ENCODE measurements around the gene BTBD19. TPM values are rescaled to one million over a fixed set of nuclear protein-coding genes. Genes with fewer than 3 reads are reported as not detected.

BTBD19 gene
- total and polyA plus RNA-seq, 2 of the 8 experiments (the other 6 are each of a cell fraction or from before 2014, with no cell fraction given) = 1.1 TPM

GRCh38 chr1:44862829-44863401 is 54.6 kb downstream of the BTBD19 start (continued):
- no peak for TF ChIP-seq RAD21 (IDR thresholded peaks at IDR 0.05 in 1 of 2, conservative IDR thresholded peaks at IDR 0.05 in 1 of 2; ENCODE audit: low read depth in 2 of 2, low read length in 2 of 2)
- no peak for TF ChIP-seq ZNF274 (IDR thresholded peaks at IDR 0.05; ENCODE audit: borderline replicate concordance, extremely low read depth, low read length)
- TF ChIP-seq TEAD4 (IDR thresholded peaks at IDR 0.05; ENCODE audit: low read depth, low read length) = no peak
- TF ChIP-seq KDM5A (IDR thresholded peaks at IDR 0.05; ENCODE audit: low read length) = no peak
- TF ChIP-seq POLR2AphosphoS5 (IDR thresholded peaks at IDR 0.05; ENCODE audit: low read depth, low read length) = no peak
- TF ChIP-seq SP1 (IDR thresholded peaks at IDR 0.05; ENCODE audit: low read depth, low read length) = no peak
- TF ChIP-seq RBBP5 (IDR thresholded peaks at IDR 0.05; ENCODE audit: borderline replicate concordance, low read depth, low read length) = no peak

Small RNAs within 50 kb of the gene (small RNA-seq; reads per million reads assigned to genes)
- gene AL136380.1 (ENCODE audit: insufficient read depth) = not detected
- 914 reads per million, percentile 99 among the genes with 10 or more reads in this experiment for gene SNORD38A (ENCODE audit: insufficient read depth)
- gene SNORD38B (ENCODE audit: insufficient read depth) = not detected
- 51.8 reads per million, percentile 96 among the genes with 10 or more reads in this experiment for gene SNORD46 (ENCODE audit: insufficient read depth)
- not detected for gene SNORD55 (ENCODE audit: insufficient read depth)

Other genes with a start within 250 kb of the BTBD19 start
- gene TMEM53, start 134.0 kb upstream of the BTBD19 start, total RNA-seq (2021; fragmentation: NEBNext Ultra II Directional; extraction: Animal tissue kit (Norgen Biotek cat#: 25700)) = 6.7 and 9.5 TPM in 2 replicates
- 27.9 and 38.9 TPM in 2 replicates for gene TMEM53, start 134.0 kb upstream of the BTBD19 start, polyA plus RNA-seq (2011; rRNA removed)
- 0.63 and 0.82 TPM in 2 replicates for gene ARMH1, start 133.8 kb upstream of the BTBD19 start, total RNA-seq (2021; fragmentation: NEBNext Ultra II Directional; extraction: Animal tissue kit (Norgen Biotek cat#: 25700))
- 0.85 and 3.3 TPM in 2 replicates for gene ARMH1, start 133.8 kb upstream of the BTBD19 start, polyA plus RNA-seq (2011; rRNA removed)
- 17.4 TPM in 1 of 2 replicates, not detected in the other for gene RNU5D-1, start 77.4 kb upstream of the BTBD19 start, total RNA-seq (2021; fragmentation: NEBNext Ultra II Directional; extraction: Animal tissue kit (Norgen Biotek cat#: 25700))
- under 0.01 TPM in 1 of 2 replicates, not detected in the other for gene RNU5D-1, start 77.4 kb upstream of the BTBD19 start, polyA plus RNA-seq (2011; rRNA removed)
- gene KIF2C, start 68.7 kb upstream of the BTBD19 start, total RNA-seq (2021; fragmentation: NEBNext Ultra II Directional; extraction: Animal tissue kit (Norgen Biotek cat#: 25700)) = 66.4 and 68.1 TPM in 2 replicates
- 36.7 and 41.8 TPM in 2 replicates for gene KIF2C, start 68.7 kb upstream of the BTBD19 start, polyA plus RNA-seq (2011; rRNA removed)
- gene RPS8, start 33.0 kb upstream of the BTBD19 start, total RNA-seq (2021; fragmentation: NEBNext Ultra II Directional; extraction: Animal tissue kit (Norgen Biotek cat#: 25700)) = 2,387 and 2,407 TPM in 2 replicates
- gene RPS8, start 33.0 kb upstream of the BTBD19 start, polyA plus RNA-seq (2011; rRNA removed) = 2,239 and 2,261 TPM in 2 replicates
- 0.80 and 1.4 TPM in 2 replicates for gene BEST4, start 20.4 kb upstream of the BTBD19 start, total RNA-seq (2021; fragmentation: NEBNext Ultra II Directional; extraction: Animal tissue kit (Norgen Biotek cat#: 25700))
- gene BEST4, start 20.4 kb upstream of the BTBD19 start, polyA plus RNA-seq (2011; rRNA removed) = 0.76 and 0.86 TPM in 2 replicates
- 7.9 and 9.7 TPM in 2 replicates for gene PLK3, start 8.1 kb upstream of the BTBD19 start, total RNA-seq (2021; fragmentation: NEBNext Ultra II Directional; extraction: Animal tissue kit (Norgen Biotek cat#: 25700))
- 12.3 and 21.9 TPM in 2 replicates for gene PLK3, start 8.1 kb upstream of the BTBD19 start, polyA plus RNA-seq (2011; rRNA removed)
- not detected in 2 replicates for gene DYNLT4, start 1.2 kb upstream of the BTBD19 start, total RNA-seq (2021; fragmentation: NEBNext Ultra II Directional; extraction: Animal tissue kit (Norgen Biotek cat#: 25700))
- gene DYNLT4, start 1.2 kb upstream of the BTBD19 start, polyA plus RNA-seq (2011; rRNA removed) = 0.19 and 0.29 TPM in 2 replicates
- 1.2 and 1.5 TPM in 2 replicates for gene PTCH2, start 34.7 kb downstream of the BTBD19 start, total RNA-seq (2021; fragmentation: NEBNext Ultra II Directional; extraction: Animal tissue kit (Norgen Biotek cat#: 25700))
- gene PTCH2, start 34.7 kb downstream of the BTBD19 start, polyA plus RNA-seq (2011; rRNA removed) = 0.35 and 0.77 TPM in 2 replicates
- 31.2 and 34.5 TPM in 2 replicates for gene EIF2B3, start 178.1 kb downstream of the BTBD19 start, total RNA-seq (2021; fragmentation: NEBNext Ultra II Directional; extraction: Animal tissue kit (Norgen Biotek cat#: 25700))
- 11.9 and 19.1 TPM in 2 replicates for gene EIF2B3, start 178.1 kb downstream of the BTBD19 start, polyA plus RNA-seq (2011; rRNA removed)
- gene HECTD3, start 202.8 kb downstream of the BTBD19 start, total RNA-seq (2021; fragmentation: NEBNext Ultra II Directional; extraction: Animal tissue kit (Norgen Biotek cat#: 25700)) = 31.1 and 32.9 TPM in 2 replicates
- 51.6 and 52.7 TPM in 2 replicates for gene HECTD3, start 202.8 kb downstream of the BTBD19 start, polyA plus RNA-seq (2011; rRNA removed)
- 86.6 TPM in 2 replicates for gene UROD, start 203.7 kb downstream of the BTBD19 start, total RNA-seq (2021; fragmentation: NEBNext Ultra II Directional; extraction: Animal tissue kit (Norgen Biotek cat#: 25700))
- gene UROD, start 203.7 kb downstream of the BTBD19 start, polyA plus RNA-seq (2011; rRNA removed) = 210 and 220 TPM in 2 replicates

All from H1 (cell line).